ENCODE measurements around the gene MYBBP1A. TPM values are rescaled to one million over a fixed set of nuclear protein-coding genes. Genes with fewer than 3 reads are reported as not detected.

MYBBP1A gene
- total and polyA plus RNA-seq, 2 experiments from 2014 or later, result 70.7 to 213 TPM

GRCh38 chr17:4601326-4601725 lies 46.1 kb upstream of the MYBBP1A start:
- no peak overlapping the region for H3K27ac Mint-ChIP-seq
- TF ChIP-seq JUNB (IDR thresholded peaks at IDR 0.05; ENCODE audit: unreplicated experiment) (no peak), STAT1 (IDR thresholded peaks at IDR 0.05; ENCODE audit: unreplicated experiment) (no peak), POLR2AphosphoS5 (IDR thresholded peaks at IDR 0.05; ENCODE audit: low read depth) (no peak), REST (IDR thresholded peaks at IDR 0.05; ENCODE audit: unreplicated experiment) (no peak), ETS1 (IDR thresholded peaks at IDR 0.05) (no peak), ZNF114 (CRISPR knock-in tag; IDR thresholded peaks at IDR 0.05) (no peak), EZH2 (IDR thresholded peaks at IDR 0.05; ENCODE audit: low read depth, unreplicated experiment) (no peak), ZNF462 (CRISPR knock-in tag; IDR thresholded peaks at IDR 0.05) (no peak), CTCF (conservative IDR thresholded peaks at IDR 0.05; ENCODE audit: low read depth in 2 of 2) (no peak), ZNF331 (CRISPR knock-in tag; IDR thresholded peaks at IDR 0.05; ENCODE audit: low read depth) (no peak), CREB1 (CRISPR knock-in tag; IDR thresholded peaks at IDR 0.05; ENCODE audit: low read depth) (no peak), EZH2phosphoT487 (IDR thresholded peaks at IDR 0.05; ENCODE audit: unreplicated experiment) (no peak), NANOG (IDR thresholded peaks at IDR 0.05; ENCODE audit: borderline replicate concordance) (no peak)

More at GRCh38 chr17:4601326-4601725, 46.1 kb upstream of the MYBBP1A start:
- Mint-ChIP-seq H3K4me3 (no peak overlapping the region; the same call in 2 of the 3 replicates), H3K4me1 (peaks cover 38% of the 10 kb centered on the region), H3K9me3 (no peaks in the 10 kb centered on the region), H3K27me3 (ENCODE audit: insufficient read depth, low read depth, poor library complexity) (peaks cover 20% of the 10 kb centered on the region), H3K36me3 (ENCODE audit: low read depth) (no peaks in the 10 kb centered on the region; the same call in 2 of the 3 replicates)
- Histone ChIP-seq H3K4me3 (no peak overlapping the region), H2AFZ (no peak overlapping the region), H3K27ac (ENCODE audit: low read depth) (no peak overlapping the region), H4K20me1 (replicated peaks; ENCODE audit: insufficient read depth) (no peaks in the 10 kb centered on the region), H3K4me2 (no peak overlapping the region), H3K27me3 (ENCODE audit: insufficient read depth) (no peaks in the 10 kb centered on the region), H3K79me2 (replicated peaks; ENCODE audit: insufficient read depth) (no peaks in the 10 kb centered on the region), H3K4me1 (ENCODE audit: insufficient read depth) (peaks cover 23% of the 10 kb centered on the region), H3F3A (replicated peaks; ENCODE audit: low read depth) (0 out of 2 replicates have a peak, but pooled peaks cover 9% of the 10 kb centered on the region), H3K9me2 (ENCODE audit: insufficient read depth) (no peaks in the 10 kb centered on the region), H3K36me3 (ENCODE audit: insufficient read depth) (no peaks in the 10 kb centered on the region)
- no peak for ATAC-seq
- DNase-seq (ENCODE audit: low spot score), result no peak
